PC-9 (cell line): ENCODE results near the gene DIDO1. TPM values are rescaled to one million over a fixed set of nuclear protein-coding genes. Genes with fewer than 3 reads are reported as not detected.

Source experiments
- BruUV-seq: library from RNA; stranded (reverse); fragments of 400-500 nt; replicated peaks from 2 replicates; lab custom pipeline; 2021; lab: Mats Ljungman, UMichigan
- CTCF ChIA-PET: fragments of 300-600 bp; sonication (Branson Sonifier 250); formaldehyde crosslinking; loops from one replicate; lab custom pipeline; 2022; ENCODE audit warnings: antibody characterized with exemption; lab: Charles Lee
- POLR2A ChIA-PET: fragments of 300-600 bp; sonication (Branson Sonifier 250); formaldehyde crosslinking; loops from one replicate; lab custom pipeline; 2022; ENCODE audit warnings: antibody characterized with exemption; ENCODE audit not compliant: unreplicated experiment; lab: Charles Lee
- DNase-seq, 2 experiments: peaks; one replicate each; pipeline versions ENCODE4 v3.0.0 to v3.0.0-alpha.2; 2015 to 2022; ENCODE audit warnings: mixed read lengths in 1 of 2
- H2AFZ ChIP-seq: fragments of 200-600 bp; sonication (generic); 2 replicates; pipeline ENCODE4 v1.8.1; 2017; ENCODE audit warnings: antibody characterized with exemption
- H3F3A ChIP-seq: fragments of 200-600 bp; sonication (generic); 2 replicates; pipeline ENCODE4 v1.8.1; 2017; ENCODE audit warnings: antibody characterized with exemption, mild to moderate bottlenecking, low read depth; ENCODE audit not compliant: insufficient read depth
- H3K27ac ChIP-seq: fragments of 200-600 bp; sonication (generic); 2 replicates; pipeline ENCODE4 v1.6.1; 2016; ENCODE audit warnings: mixed run types
- H3K27me3 ChIP-seq: fragments of 200-600 bp; sonication (generic); 2 replicates; pipeline ENCODE4 v1.6.1; 2016; ENCODE audit warnings: low read depth, mixed run types; ENCODE audit not compliant: insufficient read depth
- H3K36me3 ChIP-seq: fragments of 200-600 bp; sonication (generic); 2 replicates; pipeline ENCODE4 v1.6.1; 2016; ENCODE audit warnings: low read depth, mixed run types
- H3K4me1 ChIP-seq: fragments of 200-600 bp; sonication (generic); replicated peaks from 2 replicates; pipeline ENCODE4 v1.6.1; 2016; ENCODE audit warnings: mixed run types; ENCODE audit not compliant: insufficient read depth
- H3K4me2 ChIP-seq: fragments of 200-600 bp; sonication (generic); 2 replicates; pipeline ENCODE4 v1.6.1; 2017; ENCODE audit warnings: mixed run types
- H3K4me3 ChIP-seq: fragments of 200-600 bp; sonication (generic); 2 replicates; pipeline ENCODE4 v1.6.1; 2016; ENCODE audit warnings: mixed run types
- H3K79me2 ChIP-seq: fragments of 200-600 bp; sonication (generic); 2 replicates; pipeline ENCODE4 v1.6.1; 2017; ENCODE audit warnings: low read depth, mixed run types
- H3K9me2 ChIP-seq: fragments of 200-600 bp; sonication (generic); 2 replicates; pipeline ENCODE4 v1.8.1; 2017; ENCODE audit warnings: mild to moderate bottlenecking; ENCODE audit not compliant: insufficient read depth
- H3K9me3 ChIP-seq: fragments of 200-600 bp; sonication (generic); 2 replicates; pipeline ENCODE4 v1.8.1; 2016; ENCODE audit warnings: low read depth; ENCODE audit not compliant: insufficient read depth
- H4K20me1 ChIP-seq: fragments of 200-600 bp; sonication (generic); 2 replicates; pipeline ENCODE4 v1.8.1; 2017; ENCODE audit not compliant: insufficient read depth
- CTCF ChIP-seq: fragments of 200-600 bp; sonication (generic); conservative IDR thresholded peaks from 2 replicates; pipeline ENCODE4 v1.6.1; 2017; ENCODE audit warnings: mixed run types, antibody characterized with exemption, mild to moderate bottlenecking, moderate library complexity
- EZH2 ChIP-seq: fragments of 200-600 bp; sonication (generic); IDR thresholded peaks from 2 replicates; pipeline ENCODE4 v1.8.0; 2017; ENCODE audit warnings: antibody characterized with exemption, low read depth
- intact Hi-C: fragments of 100-400 bp; cut with micrococcal nuclease; formaldehyde crosslinking; loops from one replicate; pipeline ENCODE4 v1.10.0; 2022; ENCODE audit not compliant: unreplicated experiment
- total RNA-seq: library from RNA; stranded (reverse); gene quantifications from 2 replicates; pipeline ENCODE4 v1.2.3, GENCODE V29; 2021

DIDO1 gene
- total RNA-seq, 1 experiment from 2014 or later = 61.4 TPM

GRCh38 chr20:62913043-62913630 is 13.2 kb downstream of the DIDO1 start:
- Histone ChIP-seq H2AFZ (no peak overlapping the region), H3K4me3 (no peak overlapping the region), H3K4me2 (no peak overlapping the region), H3K27me3 (no peaks in the 10 kb centered on the region), H3K36me3 (peaks cover 26% of the 10 kb centered on the region), H3K9me2 (no peaks in the 10 kb centered on the region), H3K79me2 (peaks cover 74% of the 10 kb centered on the region), H3K4me1 (no peaks in the 10 kb centered on the region), H3K27ac (no peak overlapping the region), H4K20me1 (peaks cover 97% of the 10 kb centered on the region), H3F3A (peaks cover 20% of the 10 kb centered on the region; the same call in 1 of the 2 replicates), H3K9me3 (no peaks in the 10 kb centered on the region)
- ChIA-PET POLR2A (no interaction called here), CTCF (no interaction called here)
- TF ChIP-seq EZH2 (no peak), CTCF (no peak)
- no TSS peak for BruUV-seq
- no peak for DNase-seq
- intact Hi-C loops = no loop called here

- intact Hi-C loops = no loop called here
- H3K9me3 ChIP-seq = no peaks in the 10 kb centered on the region
- no peak for TF ChIP-seq EZH2
- ChIA-PET POLR2A (interaction anchor here (0.5 kb wide), 1 partner anchor 674 kb away, joined by 11 read pairs; the partner anchor contains the start of gene OSBPL2), CTCF (interaction anchor here (0.7 kb wide), 1 partner anchor 321 kb away, joined by 3 read pairs; no protein-coding TSS in a partner anchor)
- no peak for DNase-seq
- H3K4me3 ChIP-seq = no peak overlapping the region
- H3K9me2 ChIP-seq = no peaks in the 10 kb centered on the region
- peaks cover 30% of the 10 kb centered on the region for H3K36me3 ChIP-seq
- H3K4me2 ChIP-seq = no peak overlapping the region
- H4K20me1 ChIP-seq = peaks cover 97% of the 10 kb centered on the region
- H3K79me2 ChIP-seq = peaks cover 63% of the 10 kb centered on the region
- no peaks in the 10 kb centered on the region for H3K27me3 ChIP-seq
- no TSS peak for BruUV-seq
- H3K27ac ChIP-seq = no peak overlapping the region
- no peak overlapping the region for H2AFZ ChIP-seq
- peaks cover 12% of the 10 kb centered on the region; the same call in 1 of the 2 replicates for H3F3A ChIP-seq
- H3K4me1 ChIP-seq = no peaks in the 10 kb centered on the region
Observed at GRCh38 chr20:62911701-62912280, 14.5 kb downstream of the DIDO1 start.

- intact Hi-C loops = no loop called here
- no TSS peak for BruUV-seq
- no peak overlapping the region for H3K4me2 ChIP-seq
- H3K36me3 ChIP-seq = peaks cover 38% of the 10 kb centered on the region
- no peak for DNase-seq
- no peak for TF ChIP-seq CTCF
- no peak for TF ChIP-seq EZH2
- peaks cover 56% of the 10 kb centered on the region for H3K79me2 ChIP-seq
- no peaks in the 10 kb centered on the region for H3K4me1 ChIP-seq
- ChIA-PET POLR2A (no interaction called here), CTCF (interaction anchor here (0.7 kb wide), 1 partner anchor 321 kb away, joined by 3 read pairs; no protein-coding TSS in a partner anchor)
- H3K9me3 ChIP-seq = no peaks in the 10 kb centered on the region
- H4K20me1 ChIP-seq = peaks cover 93% of the 10 kb centered on the region
- peaks cover 12% of the 10 kb centered on the region; the same call in 1 of the 2 replicates for H3F3A ChIP-seq
- no peak overlapping the region for H3K4me3 ChIP-seq
- no peaks in the 10 kb centered on the region for H3K9me2 ChIP-seq
- no peak overlapping the region for H3K27ac ChIP-seq
- no peak overlapping the region for H2AFZ ChIP-seq
- no peaks in the 10 kb centered on the region for H3K27me3 ChIP-seq
Observed at GRCh38 chr20:62910777-62911497, 15.4 kb downstream of the DIDO1 start.
